HK-2 (cell line): ENCODE measurements around the gene GGTLC1.
"Not testable (repeated sequence)": the region's sequence is repeated elsewhere in the genome, so short reads cannot be mapped to it uniquely, and the experiment has no call there.

ENCODE experiments used
- DNase-seq: peaks from one replicate; pipeline ENCODE4 v3.0.0-alpha.2; 2018; ENCODE audit not compliant: unreplicated experiment

The GGTLC1 gene

DNA sequence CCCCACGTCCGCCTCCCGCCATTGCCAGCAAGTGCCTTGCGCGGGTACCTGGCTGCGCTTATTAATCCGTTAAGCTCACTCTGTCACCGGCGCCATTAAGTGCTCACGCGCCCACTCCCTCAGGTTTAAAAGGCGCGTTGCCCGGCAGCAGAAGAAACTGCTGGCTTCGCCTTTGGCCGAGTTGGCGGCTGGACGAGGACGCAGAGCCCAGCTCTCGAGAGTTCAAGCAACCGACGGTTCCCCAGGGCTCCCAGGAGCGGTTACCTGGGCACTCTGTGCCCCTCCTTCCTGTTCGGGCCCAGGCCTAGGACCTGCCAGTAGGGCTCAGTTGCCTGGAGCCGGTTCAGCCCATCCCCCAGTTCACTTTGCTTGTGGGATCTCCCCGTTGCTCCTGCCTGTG lies at the start of gene GGTLC1:
TSS of gene GGTLC1 (minus strand) at position 219 of the 400 bp plus-strand sequence. CDS start 2,168 bp downstream, outside the sequence.
- no peak for DNase-seq

GRCh38 chr20:24034820-24035219 lies 46.2 kb upstream of the GGTLC1 start:
- no peak for DNase-seq

GRCh38 chr20:24033565-24033964 lies 45.0 kb upstream of the GGTLC1 start:
- DNase-seq: no peak

DNA sequence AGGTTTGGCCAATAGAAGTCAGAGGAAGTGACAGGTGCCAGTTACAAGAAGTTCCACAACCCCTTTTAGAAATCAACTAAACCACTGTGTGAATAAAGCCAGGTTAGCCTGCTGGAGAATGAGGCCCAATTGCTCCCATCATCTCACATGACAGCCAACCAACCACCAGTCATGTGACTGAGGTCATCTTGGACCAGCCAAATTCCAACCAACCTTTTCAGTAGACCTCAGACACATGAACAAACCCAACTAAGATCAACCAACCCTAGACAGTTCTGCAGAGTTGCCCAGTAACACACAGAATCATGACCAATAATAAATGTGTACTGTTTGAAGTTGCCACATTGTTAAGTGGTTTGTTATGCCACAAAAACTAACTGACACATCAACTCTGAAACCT lies 44.6 kb upstream of the GGTLC1 start:
- DNase-seq: no peak

- DNase-seq: no peak
Measured at GRCh38 chr20:24032400-24032898, 43.9 kb upstream of the GGTLC1 start.

- no peak for DNase-seq
Measured at GRCh38 chr20:24027229-24027628, 38.6 kb upstream of the GGTLC1 start.

DNA sequence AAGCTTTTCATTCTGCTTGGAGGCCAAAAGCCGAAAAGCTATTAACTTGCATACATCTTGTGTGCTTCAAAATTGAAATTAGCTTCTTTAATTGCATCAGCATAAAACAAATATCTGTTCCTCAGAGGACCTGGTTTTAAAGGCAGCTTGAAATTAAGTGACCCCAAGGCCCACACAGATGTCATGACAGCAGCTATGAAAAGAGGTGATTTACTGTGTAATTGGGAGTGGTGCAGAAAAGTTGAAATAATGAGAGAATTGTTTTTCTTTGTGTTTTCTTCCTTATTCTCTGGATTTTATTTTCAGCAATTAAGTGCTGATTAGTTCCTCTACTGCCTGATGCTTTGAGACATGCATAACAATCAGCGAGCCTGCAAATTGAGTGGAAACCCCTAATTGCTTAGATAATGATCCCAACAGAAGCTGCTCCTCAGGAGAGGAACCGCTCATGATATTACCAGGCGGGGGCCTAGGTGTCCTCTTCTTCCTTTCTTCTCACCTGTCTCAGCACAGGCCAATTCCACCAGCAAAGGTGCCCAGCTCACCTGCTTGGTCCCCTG lies 34.1 kb upstream of the GGTLC1 start:
- no peak for DNase-seq

DNA sequence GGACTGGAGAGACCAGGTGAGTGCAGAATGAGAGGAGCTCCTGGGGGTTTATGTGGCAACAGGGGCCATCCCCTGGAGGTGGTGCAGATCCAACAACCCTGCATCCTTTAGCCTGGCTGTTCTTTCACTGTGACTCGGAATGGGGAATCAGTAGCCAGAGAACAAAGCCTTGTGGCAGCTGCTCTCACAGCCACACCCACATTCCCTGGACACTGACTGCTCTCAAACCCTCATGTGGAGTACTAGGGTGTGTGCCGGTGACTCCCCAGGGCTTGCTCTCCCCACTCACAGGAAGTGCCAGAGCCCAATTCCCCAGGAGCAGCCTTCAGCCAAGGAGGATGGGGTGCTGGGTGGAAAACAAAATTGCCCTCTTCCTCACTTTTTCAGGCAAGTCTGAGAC lies 30.2 kb upstream of the GGTLC1 start:
- no peak for DNase-seq

GRCh38 chr20:24017458-24017755 lies 28.8 kb upstream of the GGTLC1 start:
- no peak for DNase-seq

GRCh38 chr20:24016607-24017457 lies 28.3 kb upstream of the GGTLC1 start:
- no peak for DNase-seq

DNA sequence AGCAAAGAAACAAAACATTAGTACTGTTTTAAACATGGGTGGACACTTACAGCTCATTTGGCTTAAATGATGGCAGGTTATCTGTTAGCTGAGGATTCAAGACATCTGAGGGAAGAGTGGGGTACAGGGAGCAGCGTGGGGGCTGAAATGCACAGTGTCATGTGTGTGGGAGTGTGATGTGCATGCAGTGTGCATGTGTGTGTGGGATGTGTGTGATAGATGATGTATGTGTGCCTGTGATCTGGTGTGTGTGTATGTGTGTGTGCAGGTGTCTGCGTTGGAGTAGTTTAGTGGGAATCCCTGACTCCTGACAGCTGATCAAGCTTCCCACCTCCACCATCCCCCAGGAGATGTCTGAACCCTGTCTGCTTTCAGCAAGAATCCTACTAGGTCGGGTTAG lies 25.4 kb upstream of the GGTLC1 start:
- DNase-seq: no peak

- no peak for DNase-seq
Measured at GRCh38 chr20:24011282-24011681, 22.7 kb upstream of the GGTLC1 start.

GRCh38 chr20:24007758-24008157 lies 19.2 kb upstream of the GGTLC1 start:
- DNase-seq: no peak

- DNase-seq: no peak
Measured at GRCh38 chr20:24007073-24007595, 18.6 kb upstream of the GGTLC1 start.

DNA sequence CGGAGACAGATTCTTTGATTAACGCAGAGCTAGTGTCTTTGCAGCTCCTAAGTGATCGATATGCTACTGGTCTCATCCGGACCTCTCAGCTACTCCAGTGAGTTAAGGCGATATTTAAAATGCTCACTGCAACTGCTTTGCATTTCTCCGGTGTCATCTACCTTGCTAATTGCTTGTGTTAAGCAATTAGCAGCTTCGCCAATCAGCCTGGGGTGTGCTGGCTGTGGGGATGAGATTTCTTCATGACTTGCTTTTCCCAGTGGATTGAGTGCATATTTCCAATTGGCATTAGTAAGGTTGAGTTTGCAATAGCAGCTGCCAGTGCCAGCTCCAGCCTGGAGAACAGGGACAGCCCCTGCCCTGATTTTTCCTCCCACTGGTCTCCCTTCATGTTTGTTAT lies 18.0 kb upstream of the GGTLC1 start:
- no peak for DNase-seq

DNA sequence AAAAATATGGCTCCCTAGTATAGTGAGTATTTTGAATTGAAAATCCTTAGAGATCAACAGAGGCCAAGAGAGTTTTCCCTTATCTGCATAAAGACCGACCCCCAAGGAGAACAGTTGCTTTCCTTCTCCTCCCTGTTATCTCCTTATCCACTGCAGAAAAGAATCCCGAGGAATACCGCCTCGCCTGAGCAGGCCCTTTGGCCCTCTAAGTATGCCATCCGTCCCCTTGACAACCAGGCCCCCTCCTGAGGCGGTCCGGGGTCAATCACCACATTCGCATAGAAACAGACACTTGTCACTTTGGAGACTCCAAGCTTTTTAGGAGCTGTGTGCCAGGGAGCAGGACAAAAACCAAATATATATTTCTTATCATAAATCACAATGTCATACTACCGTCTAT lies 15.9 kb upstream of the GGTLC1 start:
- DNase-seq: no peak

GRCh38 chr20:24002896-24003295 lies 14.3 kb upstream of the GGTLC1 start:
- no peak for DNase-seq

DNA sequence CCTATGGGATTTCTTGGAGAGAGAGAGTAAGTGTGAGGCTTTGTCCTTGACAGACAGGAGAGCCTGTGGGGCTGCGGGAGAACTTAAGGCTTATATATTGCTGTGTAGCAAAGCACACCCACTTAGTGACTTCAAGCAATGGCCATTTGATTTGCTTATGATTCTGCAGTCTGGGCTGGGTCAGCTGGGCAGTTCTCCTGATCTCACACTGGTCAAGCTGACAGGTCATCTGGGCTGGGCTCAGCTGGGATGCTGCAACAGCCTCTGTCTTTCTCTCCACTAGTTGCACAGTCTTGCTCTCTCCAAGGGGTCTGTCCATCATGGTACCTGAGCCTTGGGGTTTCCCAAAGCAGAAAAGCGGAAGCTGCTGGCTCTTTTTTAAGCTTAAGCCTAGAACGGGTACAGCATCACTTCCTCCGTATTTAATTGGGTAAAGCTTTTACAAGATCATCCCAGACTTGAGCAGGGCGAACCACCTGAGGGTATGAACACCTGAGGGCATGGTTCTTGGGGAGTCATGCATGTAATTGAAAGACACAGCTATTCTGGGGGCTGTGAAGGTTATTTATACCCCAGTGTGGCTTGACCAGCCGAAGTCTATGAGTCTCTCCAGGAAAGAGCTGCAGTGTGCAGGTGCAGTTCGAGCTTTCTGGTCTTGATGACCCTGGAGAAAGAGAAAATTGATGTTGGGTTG lies 13.3 kb upstream of the GGTLC1 start:
- no peak for DNase-seq

GRCh38 chr20:23998844-23999243 lies 10.3 kb upstream of the GGTLC1 start:
- DNase-seq: no peak

- no peak for DNase-seq
Measured at GRCh38 chr20:23998392-23998791, 9.8 kb upstream of the GGTLC1 start.

DNA sequence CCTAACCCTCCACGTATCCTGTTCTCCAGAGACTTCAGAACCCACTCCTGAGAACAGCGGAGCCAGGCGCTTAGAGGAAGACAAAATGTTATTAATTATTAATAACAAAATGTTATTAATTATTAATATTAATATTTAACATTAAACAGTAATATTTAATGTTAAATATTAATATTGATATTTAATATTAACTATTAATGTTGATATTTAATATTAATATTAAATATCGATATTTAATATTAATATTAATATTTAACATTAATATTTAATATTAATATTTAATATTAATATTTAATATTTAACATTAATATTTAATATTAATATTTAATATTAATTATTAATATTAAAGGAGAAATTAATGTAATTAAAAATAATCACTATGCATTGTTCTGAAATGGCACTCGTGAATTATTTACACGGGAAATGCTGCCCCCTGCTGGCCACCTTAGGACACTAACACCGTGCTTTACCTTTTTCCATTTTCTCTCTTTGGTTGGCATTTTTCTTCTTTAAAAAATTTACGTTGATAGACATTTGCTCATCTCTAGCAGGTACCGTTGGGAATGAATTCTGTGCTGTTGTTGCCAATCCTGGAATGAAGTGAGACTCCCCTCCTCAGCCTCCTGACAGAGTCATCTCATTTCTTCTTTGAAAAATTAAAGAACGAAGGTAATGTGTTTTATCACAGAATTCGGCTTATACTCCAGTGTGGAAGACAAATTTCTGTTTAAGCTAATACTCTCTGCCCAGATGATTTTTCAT lies 7.5 kb upstream of the GGTLC1 start:
- peak; percentile 41 for DNase-seq

- DNase-seq: not testable (repeated sequence)
Measured at GRCh38 chr20:23995291-23995690, 6.7 kb upstream of the GGTLC1 start.
